Caco-2 (cell line): ENCODE results near the gene MAD1L1. TPM values are rescaled to one million over a fixed set of nuclear protein-coding genes. Genes with fewer than 3 reads are reported as not detected.

ENCODE experiments used
- BruUV-seq: library from RNA; stranded (reverse); fragments of 400-500 nt; replicated peaks from 2 replicates; lab custom pipeline; 2021; lab: Mats Ljungman, UMichigan
- CTCF ChIA-PET: fragments of 300-600 bp; sonication (Branson Sonifier 250); formaldehyde crosslinking; loops from one replicate; lab custom pipeline; 2022; ENCODE audit warnings: antibody characterized with exemption; lab: Charles Lee
- POLR2A ChIA-PET: fragments of 300-600 bp; sonication (Branson Sonifier 250); formaldehyde crosslinking; loops from one replicate; lab custom pipeline; 2022; ENCODE audit warnings: antibody characterized with exemption; lab: Charles Lee
- DNase-seq, 2 experiments: peaks; one replicate each; pipeline versions ENCODE4 v3.0.0 to v3.0.0-alpha.2; 2020 to 2022
- H3K27me3 ChIP-seq: replicated peaks from 2 replicates; pipeline ENCODE4 v1.6.0; 2011; ENCODE audit warnings: low read length; ENCODE audit not compliant: control insufficient read depth, insufficient read depth
- H3K36me3 ChIP-seq: 2 replicates; pipeline ENCODE4 v1.5.1; 2011; ENCODE audit warnings: low read length; ENCODE audit not compliant: control insufficient read depth, insufficient read depth
- H3K4me1 ChIP-seq: fragments of 250-450 bp; sonication (Bioruptor Pico); 2 replicates; pipeline ENCODE4 v1.5.1; 2020; ENCODE audit warnings: mild to moderate bottlenecking
- H3K4me3 ChIP-seq: 2 replicates; pipeline ENCODE4 v1.5.1; 2011; ENCODE audit warnings: low read depth, mild to moderate bottlenecking, control low read depth, low read length
- H3K9me3 ChIP-seq: fragments of 250-450 bp; sonication (Bioruptor Pico); 2 replicates; pipeline ENCODE4 v1.5.1; 2020; ENCODE audit warnings: mild to moderate bottlenecking, moderate library complexity
- H3K27ac Mint-ChIP-seq: one replicate; pipeline ENCODE4 v1.8.0; 2022; ENCODE audit warnings: mixed read lengths; ENCODE audit not compliant: unreplicated experiment
- H3K27me3 Mint-ChIP-seq: one replicate; pipeline ENCODE4 v1.8.0; 2022; ENCODE audit warnings: mixed read lengths; ENCODE audit not compliant: insufficient read depth, unreplicated experiment
- H3K36me3 Mint-ChIP-seq: one replicate; pipeline ENCODE4 v1.8.0; 2022; ENCODE audit warnings: mild to moderate bottlenecking, mixed read lengths; ENCODE audit not compliant: insufficient read depth, unreplicated experiment
- H3K4me1 Mint-ChIP-seq: one replicate; pipeline ENCODE4 v1.8.0; 2022; ENCODE audit warnings: low read depth, mixed read lengths; ENCODE audit not compliant: unreplicated experiment
- H3K4me3 Mint-ChIP-seq: one replicate; pipeline ENCODE4 v1.8.0; 2022; ENCODE audit warnings: mild to moderate bottlenecking, moderate library complexity, mixed read lengths; ENCODE audit not compliant: unreplicated experiment
- H3K9me3 Mint-ChIP-seq: one replicate; pipeline ENCODE4 v1.8.0; 2022; ENCODE audit warnings: mixed read lengths; ENCODE audit not compliant: unreplicated experiment
- intact Hi-C: fragments of 100-400 bp; cut with micrococcal nuclease; formaldehyde crosslinking; loops from one replicate; pipeline ENCODE4 v1.10.0; 2022; ENCODE audit not compliant: unreplicated experiment
- total RNA-seq: library from RNA; stranded (reverse); gene quantifications from 2 replicates; pipeline ENCODE4 v1.2.3, GENCODE V29; 2022
- TF ChIP-seq, protein P1 (sequence below), 2 experiments: fragments of 200-600 bp in 1 of 2; IDR thresholded peaks; 1 replicate in 1 of 2; 2 replicates in 1 of 2; pipeline versions ENCODE4 v1.5.1 to v1.8.0; 2011 to 2022; ENCODE audit warnings: antibody characterized with exemption in 1 of 2, control low read depth in 1 of 2, inconsistent platforms in 1 of 2, low read depth in 1 of 2, low read length in 1 of 2, mild to moderate bottlenecking in 1 of 2, moderate library complexity in 1 of 2; ENCODE audit not compliant: insufficient read depth in 1 of 2, severe bottlenecking in 1 of 2, unreplicated experiment in 1 of 2

MAD1L1 gene
- total RNA-seq, 1 experiment from 2014 or later = 58.6 TPM

DNA sequence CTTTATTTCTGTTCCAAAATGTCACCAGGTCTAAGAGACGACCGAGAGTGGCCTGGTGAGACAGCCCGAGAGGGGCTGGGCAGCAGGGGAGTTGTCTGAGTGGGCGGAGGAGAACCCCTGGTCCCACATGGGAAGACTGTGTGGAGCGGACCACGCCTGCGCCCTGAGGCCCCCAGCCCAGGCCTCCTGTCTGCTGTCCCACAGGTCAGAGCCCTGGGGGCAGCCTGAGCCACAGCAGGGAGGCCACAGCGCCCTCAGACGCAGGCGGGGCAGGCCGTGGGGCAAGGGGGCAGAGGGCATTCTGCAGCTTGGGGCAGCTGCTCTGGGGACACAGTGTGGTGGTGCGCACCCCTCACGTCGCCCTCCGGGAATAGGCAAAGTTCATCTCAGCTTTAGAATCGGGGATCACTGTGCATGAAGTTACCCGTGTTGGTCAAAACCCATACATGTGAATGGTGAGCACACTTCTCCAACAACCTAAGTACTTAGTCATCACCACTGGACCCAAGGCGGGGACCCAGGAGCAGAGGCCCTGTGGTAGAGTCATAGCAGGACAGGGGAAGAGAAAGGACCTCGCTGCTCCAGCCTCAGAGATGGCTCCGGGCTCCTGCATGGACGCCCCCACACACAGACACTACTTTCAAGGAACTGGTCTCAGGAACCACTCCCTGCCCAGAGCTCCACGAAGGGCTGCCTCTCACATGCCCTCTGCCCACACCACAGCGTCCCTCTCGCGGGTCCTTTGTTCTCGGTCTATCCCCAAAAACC lies 348.0 kb downstream of the MAD1L1 start:
- intact Hi-C loops = no loop called here
- Mint-ChIP-seq H3K36me3 (peaks cover 26% of the 10 kb centered on the region), H3K4me3 (no peak overlapping the region), H3K4me1 (peaks cover 7% of the 10 kb centered on the region), H3K27ac (no peak overlapping the region), H3K9me3 (no peaks in the 10 kb centered on the region), H3K27me3 (no peaks in the 10 kb centered on the region)
- Histone ChIP-seq H3K4me1 (no peaks in the 10 kb centered on the region), H3K36me3 (peaks cover 10% of the 10 kb centered on the region), H3K9me3 (peaks cover 7% of the 10 kb centered on the region), H3K4me3 (no peak overlapping the region), H3K27me3 (no peaks in the 10 kb centered on the region)
- CTCF ChIA-PET = no interaction called here
- BruUV-seq = no TSS peak
- POLR2A ChIA-PET = no interaction called here
- TF ChIP-seq, protein P1, sequence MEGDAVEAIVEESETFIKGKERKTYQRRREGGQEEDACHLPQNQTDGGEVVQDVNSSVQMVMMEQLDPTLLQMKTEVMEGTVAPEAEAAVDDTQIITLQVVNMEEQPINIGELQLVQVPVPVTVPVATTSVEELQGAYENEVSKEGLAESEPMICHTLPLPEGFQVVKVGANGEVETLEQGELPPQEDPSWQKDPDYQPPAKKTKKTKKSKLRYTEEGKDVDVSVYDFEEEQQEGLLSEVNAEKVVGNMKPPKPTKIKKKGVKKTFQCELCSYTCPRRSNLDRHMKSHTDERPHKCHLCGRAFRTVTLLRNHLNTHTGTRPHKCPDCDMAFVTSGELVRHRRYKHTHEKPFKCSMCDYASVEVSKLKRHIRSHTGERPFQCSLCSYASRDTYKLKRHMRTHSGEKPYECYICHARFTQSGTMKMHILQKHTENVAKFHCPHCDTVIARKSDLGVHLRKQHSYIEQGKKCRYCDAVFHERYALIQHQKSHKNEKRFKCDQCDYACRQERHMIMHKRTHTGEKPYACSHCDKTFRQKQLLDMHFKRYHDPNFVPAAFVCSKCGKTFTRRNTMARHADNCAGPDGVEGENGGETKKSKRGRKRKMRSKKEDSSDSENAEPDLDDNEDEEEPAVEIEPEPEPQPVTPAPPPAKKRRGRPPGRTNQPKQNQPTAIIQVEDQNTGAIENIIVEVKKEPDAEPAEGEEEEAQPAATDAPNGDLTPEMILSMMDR (IDR thresholded peaks at IDR 0.05; ENCODE audit: insufficient read depth in 1 of 2, low read depth in 1 of 2, low read length in 1 of 2, severe bottlenecking in 1 of 2, unreplicated experiment in 1 of 2) = no peak
- no peak for DNase-seq

GRCh38 chr7:1883834-1884582 lies 348.7 kb downstream of the MAD1L1 start:
- no peak overlapping the region for H3K27ac Mint-ChIP-seq
- no TSS peak for BruUV-seq
- POLR2A ChIA-PET = no interaction called here

More at GRCh38 chr7:1883834-1884582, 348.7 kb downstream of the MAD1L1 start:
- TF ChIP-seq, protein P1 (IDR thresholded peaks at IDR 0.05; ENCODE audit: insufficient read depth in 1 of 2, low read depth in 1 of 2, low read length in 1 of 2, severe bottlenecking in 1 of 2, unreplicated experiment in 1 of 2) = peak in 1 of 2 experiments; percentile 8
- Histone ChIP-seq H3K4me3 (no peak overlapping the region), H3K9me3 (peaks cover 7% of the 10 kb centered on the region), H3K27me3 (no peaks in the 10 kb centered on the region), H3K36me3 (peaks cover 10% of the 10 kb centered on the region), H3K4me1 (no peaks in the 10 kb centered on the region)
- CTCF ChIA-PET = no interaction called here
- peaks cover 7% of the 10 kb centered on the region for H3K4me1 Mint-ChIP-seq
- intact Hi-C loops = no loop called here
- peaks cover 26% of the 10 kb centered on the region for H3K36me3 Mint-ChIP-seq
- H3K4me3 Mint-ChIP-seq = no peak overlapping the region
- no peak for DNase-seq
- H3K27me3 Mint-ChIP-seq = no peaks in the 10 kb centered on the region
- no peaks in the 10 kb centered on the region for H3K9me3 Mint-ChIP-seq
